H1 (cell line): Measurements from ENCODE around the gene ATP6V1F. TPM values are rescaled to one million over a fixed set of nuclear protein-coding genes. Genes with fewer than 3 reads are reported as not detected.

Source experiments
- CTCF ChIA-PET: fragments of 300-600 bp; sonication (Branson Sonifier 250); formaldehyde crosslinking; loops from one replicate; lab custom pipeline; 2021; ENCODE audit not compliant: partially characterized antibody; lab: Charles Lee
- POLR2A ChIA-PET: fragments of 300-600 bp; sonication (Branson Sonifier 250); formaldehyde crosslinking; loops from one replicate; lab custom pipeline; 2021; ENCODE audit warnings: inconsistent platforms; ENCODE audit not compliant: partially characterized antibody; lab: Charles Lee
- DNase-seq, 2 experiments: peaks; one replicate each; pipeline versions ENCODE4 v3.0.0 to v3.0.0-alpha.2; 2010 to 2022; ENCODE audit warnings: low spot score in 2 of 2, low read depth in 1 of 2, mixed read lengths in 1 of 2
- FAIRE-seq: peaks from 2 replicates; lab custom pipeline; 2011; peaks lifted over from hg19 to GRCh38; lab: Jason Lieb, UNC
- H2AFZ ChIP-seq: 2 replicates; pipeline ENCODE4 v1.8.1; 2012; ENCODE audit warnings: low read length, inconsistent platforms
- H2AK5ac ChIP-seq: 2 replicates; pipeline ENCODE4 v1.6.1; 2013; ENCODE audit warnings: low read depth, low read length
- H2BK120ac ChIP-seq: replicated peaks from 2 replicates; pipeline ENCODE3; 2013; ENCODE audit warnings: low read depth, low read length, inconsistent platforms
- H2BK12ac ChIP-seq: 2 replicates; pipeline ENCODE4 v1.6.1; 2013; ENCODE audit warnings: low read depth, low read length
- H2BK15ac ChIP-seq: 2 replicates; pipeline ENCODE4 v1.6.1; 2013; ENCODE audit warnings: low read length
- H2BK20ac ChIP-seq: 2 replicates; pipeline ENCODE4 v1.6.1; 2013; ENCODE audit warnings: low read length
- H2BK5ac ChIP-seq: 2 replicates; pipeline ENCODE4 v1.6.1; 2013; ENCODE audit warnings: low read depth, low read length
- H3K14ac ChIP-seq: 2 replicates; pipeline ENCODE4 v1.6.1; 2013; ENCODE audit warnings: inconsistent platforms; ENCODE audit not compliant: insufficient read length
- H3K18ac ChIP-seq: 2 replicates; pipeline ENCODE4 v1.6.1; 2013; ENCODE audit warnings: low read length; ENCODE audit errors: extremely low read depth
- H3K23ac ChIP-seq: 2 replicates; pipeline ENCODE4 v1.6.1; 2013; ENCODE audit warnings: inconsistent platforms; ENCODE audit not compliant: insufficient read length
- H3K23me2 ChIP-seq: 2 replicates; pipeline ENCODE4 v1.6.1; 2013; ENCODE audit warnings: low read depth, low read length
- H3K27ac ChIP-seq: 2 replicates; pipeline ENCODE4 v1.6.1; 2011; ENCODE audit warnings: low read depth, low read length, inconsistent platforms
- H3K27me3 ChIP-seq, 4 experiments: replicated peaks in 1 of 4; 1 replicate in 1 of 4; 2 replicates in 3 of 4; pipeline versions ENCODE4 v1.6.1 to v1.8.1; 2011 to 2013; ENCODE audit warnings: low read length in 3 of 4, mild to moderate bottlenecking in 3 of 4, inconsistent platforms in 2 of 4, mixed read lengths in 2 of 4, moderate library complexity in 1 of 4; ENCODE audit not compliant: control insufficient read depth in 3 of 4, insufficient read depth in 3 of 4; ENCODE audit errors: extremely low read depth in 1 of 4
- H3K36me3 ChIP-seq, 4 experiments: 2 replicates each; pipeline versions ENCODE4 v1.6.1 to v1.8.1; 2011 to 2013; ENCODE audit warnings: mild to moderate bottlenecking in 4 of 4, low read length in 3 of 4, moderate library complexity in 2 of 4, control low read depth in 1 of 4, inconsistent platforms in 1 of 4; ENCODE audit not compliant: insufficient read depth in 4 of 4, control insufficient read depth in 2 of 4
- H3K4ac ChIP-seq: replicated peaks from 2 replicates; pipeline ENCODE3; 2013; ENCODE audit warnings: low read length, low read depth, mixed read lengths, inconsistent platforms; ENCODE audit not compliant: insufficient read length
- H3K4me1 ChIP-seq, 4 experiments: replicated peaks in 1 of 4; 1 replicate in 1 of 4; 2 replicates in 3 of 4; pipeline versions ENCODE4 v1.6.1 to v1.8.1; 2011 to 2013; ENCODE audit warnings: low read length in 3 of 4, inconsistent platforms in 2 of 4, mixed read lengths in 1 of 4; ENCODE audit not compliant: insufficient read depth in 4 of 4, control insufficient read depth in 3 of 4
- H3K4me2 ChIP-seq, 2 experiments: 2 replicates each; pipeline versions ENCODE4 v1.6.1 to v1.8.1; 2011 to 2013; ENCODE audit warnings: low read depth in 2 of 2, low read length in 2 of 2, control low read depth in 1 of 2, inconsistent platforms in 1 of 2, mild to moderate bottlenecking in 1 of 2; ENCODE audit not compliant: insufficient read depth in 1 of 2
- H3K4me3 ChIP-seq, 4 experiments: fragments of 200-600, 300-600 bp in 1 of 4; sonication (generic), shearing (Covaris generic), sonication (Bioruptor Twin) in 1 of 4; 2 replicates each; pipeline versions ENCODE4 v1.5.1 to v1.8.1; 2011 to 2016; ENCODE audit warnings: low read length in 4 of 4, low read depth in 3 of 4, control low read depth in 2 of 4, inconsistent platforms in 2 of 4, mild to moderate bottlenecking in 2 of 4, mixed read lengths in 1 of 4, moderate library complexity in 1 of 4; ENCODE audit not compliant: insufficient read depth in 2 of 4; ENCODE audit errors: extremely low read depth in 1 of 4
- H3K56ac ChIP-seq: replicated peaks from 2 replicates; pipeline ENCODE3; 2013; ENCODE audit warnings: low read depth, mild to moderate bottlenecking, mixed read lengths, low read length, inconsistent platforms; ENCODE audit not compliant: insufficient read length
- H3K79me1 ChIP-seq: 2 replicates; pipeline ENCODE4 v1.6.1; 2013; ENCODE audit warnings: low read depth, low read length, control low read depth
- H3K79me2 ChIP-seq, 2 experiments: 2 replicates each; pipeline versions ENCODE4 v1.6.1 to v1.8.1; 2012 to 2013; ENCODE audit warnings: low read length in 2 of 2, mild to moderate bottlenecking in 2 of 2, inconsistent platforms in 1 of 2; ENCODE audit not compliant: insufficient read depth in 2 of 2, control insufficient read depth in 1 of 2
- H3K9ac ChIP-seq, 4 experiments: replicated peaks in 1 of 4; 1 replicate in 1 of 4; 2 replicates in 3 of 4; pipeline versions ENCODE4 v1.6.1 to v1.8.1; 2011 to 2013; ENCODE audit warnings: low read depth in 3 of 4, low read length in 3 of 4, control low read depth in 2 of 4, mild to moderate bottlenecking in 2 of 4, moderate library complexity in 2 of 4, inconsistent platforms in 1 of 4; ENCODE audit errors: extremely low read depth in 1 of 4
- H3K9me3 ChIP-seq, 2 experiments: 2 replicates each; pipeline versions ENCODE4 v1.6.1 to v1.8.1; 2012 to 2013; ENCODE audit warnings: mild to moderate bottlenecking in 2 of 2, moderate library complexity in 2 of 2, control low read depth in 1 of 2, inconsistent platforms in 1 of 2, low read depth in 1 of 2, low read length in 1 of 2, mixed read lengths in 1 of 2; ENCODE audit not compliant: insufficient read depth in 2 of 2
- H4K20me1 ChIP-seq, 2 experiments: replicated peaks in 1 of 2; 2 replicates each; pipeline versions ENCODE3 to v1.8.1; 2011 to 2013; ENCODE audit warnings: inconsistent platforms in 2 of 2, low read length in 2 of 2, mild to moderate bottlenecking in 1 of 2; ENCODE audit not compliant: insufficient read depth in 2 of 2, control insufficient read depth in 1 of 2
- H4K5ac ChIP-seq: 2 replicates; pipeline ENCODE4 v1.6.1; 2013; ENCODE audit warnings: low read length, low read depth, mixed read lengths, inconsistent platforms; ENCODE audit not compliant: insufficient read length
- H4K8ac ChIP-seq: 2 replicates; pipeline ENCODE4 v1.8.0; 2013; ENCODE audit warnings: mild to moderate bottlenecking, moderate library complexity, low read length, inconsistent platforms; ENCODE audit not compliant: insufficient read depth; ENCODE audit errors: extremely low read depth
- H4K91ac ChIP-seq: replicated peaks from 2 replicates; pipeline ENCODE3; 2013; ENCODE audit warnings: low read length, mixed read lengths, inconsistent platforms; ENCODE audit not compliant: insufficient read length
- BACH1 ChIP-seq: IDR thresholded peaks from 2 replicates; pipeline ENCODE4 v1.6.1; 2012; ENCODE audit warnings: low read length, improper control_type of control experiment
- CHD1 ChIP-seq: IDR thresholded peaks from 2 replicates; pipeline ENCODE4 v1.6.1; 2012; ENCODE audit warnings: low read depth, low read length, improper control_type of control experiment
- FOSL1 ChIP-seq: IDR thresholded peaks from 2 replicates; pipeline ENCODE4 v1.6.1; 2011; ENCODE audit warnings: mild to moderate bottlenecking, low read depth, low read length, moderate library complexity; ENCODE audit not compliant: insufficient read depth
- GABPA ChIP-seq: IDR thresholded peaks from 2 replicates; pipeline ENCODE4 v1.6.1; 2011; ENCODE audit warnings: mild to moderate bottlenecking, low read length, moderate library complexity, borderline replicate concordance; ENCODE audit not compliant: insufficient read depth
- HDAC6 ChIP-seq: IDR thresholded peaks from one replicate; pipeline ENCODE4 v1.7.1; 2012; ENCODE audit warnings: low read depth, mild to moderate bottlenecking, inconsistent platforms, low read length, moderate library complexity
- JUND ChIP-seq: IDR thresholded peaks from 2 replicates; pipeline ENCODE4 v1.6.1; 2011; ENCODE audit warnings: mild to moderate bottlenecking, improper control_type of control experiment, low read length
- MAX ChIP-seq: IDR thresholded peaks from 2 replicates; pipeline ENCODE4 v1.6.1; 2012; ENCODE audit warnings: inconsistent platforms
- POLR2A ChIP-seq, 2 experiments: IDR thresholded peaks; 1 replicate in 1 of 2; 2 replicates in 1 of 2; pipeline ENCODE4 v1.6.1; 2011; ENCODE audit warnings: low read depth in 2 of 2, low read length in 2 of 2, mild to moderate bottlenecking in 2 of 2; ENCODE audit errors: control extremely low read depth in 1 of 2
- POU5F1 ChIP-seq: IDR thresholded peaks from 2 replicates; pipeline ENCODE4 v1.6.1; 2011; ENCODE audit warnings: low read depth, mild to moderate bottlenecking, low read length, moderate library complexity
- RNF2 ChIP-seq: fragments of 200-900, 300-1000 bp; sonication (generic); IDR thresholded peaks from 2 replicates; pipeline ENCODE4 v1.7.1; 2016; ENCODE audit warnings: borderline replicate concordance, low read depth, mild to moderate bottlenecking, antibody characterized with exemption, low read length; ENCODE audit not compliant: poor library complexity, severe bottlenecking; ENCODE audit errors: missing control alignments
- YY1 ChIP-seq: IDR thresholded peaks from 2 replicates; pipeline ENCODE4 v1.6.1; 2011; ENCODE audit warnings: low read depth, mild to moderate bottlenecking, low read length
- WGBS, 2 experiments: shearing (Covaris generic) in 1 of 2; methylation state at CpG; one replicate each; pipeline versions ENCODE4 v1.1.6 to v1.1.7; 2013 to 2015; ENCODE audit warnings: low lambda C conversion rate in 2 of 2, mixed read lengths in 2 of 2, inconsistent platforms in 1 of 2, low coverage in 1 of 2, missing lambda C conversion rate in 1 of 2; ENCODE audit not compliant: insufficient replicate concordance in 2 of 2, insufficient coverage in 1 of 2, insufficient read length in 1 of 2; ENCODE audit errors: extremely low coverage in 1 of 2, missing lambda C conversion rate in 1 of 2; 5-methylcytosine and 5-hydroxymethylcytosine counted together
- polyA plus RNA-seq, 7 experiments: library from polyadenylated mRNA; depleted of rRNA in 3 of 7; stranded (reverse) in 5 of 7; unstranded in 2 of 7; fragments of >200 nt in 5 of 7; fragments of 200-250 nt in 2 of 7; gene quantifications; 1 replicate in 5 of 7; 2 replicates in 1 of 7; 4 replicates in 1 of 7; pipeline versions ENCODE4 v1.2.1 to v1.2.3, GENCODE V29; 2011 to 2013; ENCODE audit warnings: missing spikeins in 2 of 7, mixed read lengths in 2 of 7
- total RNA-seq: library from RNA; stranded (reverse); fragmentation: NEBNext Ultra II Directional; extraction: Animal tissue kit (Norgen Biotek cat#: 25700); gene quantifications from 2 replicates; pipeline ENCODE4 v1.2.1, GENCODE V29; 2021

The ATP6V1F gene
- total and polyA plus RNA-seq, 2 of the 8 experiments (the other 6 are each of a cell fraction or from before 2014, with no cell fraction given): 104 to 318 TPM

GRCh38 chr7:128887169-128888038 is 24.7 kb downstream of the ATP6V1F start:
- Histone ChIP-seq H3K27me3 (peaks cover 0 to 7% (median 4%) of the 10 kb centered on the region in 4 experiments; a peak in 4 of 7 replicates), H4K8ac (no peak overlapping the region), H3K23ac (no peak overlapping the region), H4K91ac (peak overlapping the region; percentile 88), H2AK5ac (peak overlapping the region; percentile 84), H3K36me3 (no peaks in the 10 kb centered on the region), H4K20me1 (peaks cover 0 to 12% of the 10 kb centered on the region in 2 experiments), H2BK20ac (no peak overlapping the region; the same call in 1 of the 2 replicates), H3K4ac (no peak overlapping the region), H3K27ac (no peak overlapping the region), H3K79me1 (0 out of 2 replicates have a peak, but pooled peaks cover 7% of the 10 kb centered on the region), H3K9me3 (no peaks in the 10 kb centered on the region), H2AFZ (no peak overlapping the region), H2BK12ac (peak overlapping the region; percentile 41; the same call in 1 of the 2 replicates), H2BK120ac (no peak overlapping the region), H3K4me3 (no peak overlapping the region), H3K9ac (no peak overlapping the region; a peak in 1 of 7 replicates), H3K18ac (no peak overlapping the region), H3K14ac (no peak overlapping the region), H3K23me2 (peaks cover 20% of the 10 kb centered on the region; the same call in 1 of the 2 replicates), H3K4me2 (no peak overlapping the region; a peak in 1 of 4 replicates), H2BK5ac (peak overlapping the region; percentile 73; the same call in 1 of the 2 replicates), H3K79me2 (no peaks in the 10 kb centered on the region), H2BK15ac (peak overlapping the region; percentile 83), H3K56ac (peak overlapping the region; percentile 100), H4K5ac (no peak overlapping the region), H3K4me1 (peaks cover 0 to 19% (median 13%) of the 10 kb centered on the region in 4 experiments; a peak in 5 of 7 replicates)
- no peak for FAIRE-seq
- CTCF ChIA-PET: interaction anchor here (1.4 to 10.3 kb wide), 7 partner anchors 16 to 102 kb away, joined by 4 to 189 read pairs (median 6); partner anchors contain the start of gene ATP6V1F
- DNase-seq: no peak
- WGBS, 2 experiments: 89% methylated on average over 7 of the region's 7 CpGs; no CpG with 5 or more reads in 1 of the 2 experiments
- POLR2A ChIA-PET: interaction anchor here (0.8 to 1.0 kb wide), 3 partner anchors 18 to 69 kb away, joined by 3 read pairs; no protein-coding TSS in a partner anchor
- TF ChIP-seq POU5F1 (no peak), BACH1 (no peak), GABPA (no peak), FOSL1 (no peak), MAX (no peak), POLR2A (IDR thresholded peaks at IDR 0.05; ENCODE audit: control extremely low read depth in 1 of 2, low read depth in 2 of 2, low read length in 2 of 2) (no peak), CHD1 (no peak), RNF2 (no peak), YY1 (no peak), HDAC6 (no peak), JUND (no peak)
